Amygdala (tissue), 56 donors: ENCODE data around the gene NELFCD.
"Not testable (repeated sequence)": the region's sequence is repeated elsewhere in the genome, so short reads cannot be mapped to it uniquely, and the experiment has no call there.

Experiments
- DNase-seq, 56 donors: peaks; one replicate each; lab custom pipeline; 2025; lab: John Stamatoyannopoulos, UW

NELFCD gene

GRCh38 chr20:59020938-59021551 is 40.0 kb downstream of the NELFCD start:
- no peak for DNase-seq

GRCh38 chr20:59022754-59023153 is 41.7 kb downstream of the NELFCD start:
- DNase-seq: no peak

- no peak for DNase-seq
Measured at GRCh38 chr20:59023616-59024015, 42.6 kb downstream of the NELFCD start.

- no peak for DNase-seq
Measured at GRCh38 chr20:59024111-59024530, 43.1 kb downstream of the NELFCD start.

- DNase-seq: no peak
Measured at GRCh38 chr20:59025086-59025485, 44.0 kb downstream of the NELFCD start.

- no peak for DNase-seq
Measured at GRCh38 chr20:59025511-59025910, 44.5 kb downstream of the NELFCD start.

GRCh38 chr20:59026904-59027740 is 46.1 kb downstream of the NELFCD start:
- DNase-seq: no peak

GRCh38 chr20:59027741-59028320 is 46.8 kb downstream of the NELFCD start:
- DNase-seq: no peak

- no peak for DNase-seq
Measured at GRCh38 chr20:59028812-59029211, 47.8 kb downstream of the NELFCD start.

- DNase-seq: no peak
Measured at GRCh38 chr20:59030911-59031563, 50.0 kb downstream of the NELFCD start.

GRCh38 chr20:59031564-59032022 is 50.5 kb downstream of the NELFCD start:
- DNase-seq: no peak

- peak; percentile 70 to 98 (median 93) for DNase-seq
Measured at GRCh38 chr20:59032023-59032712, 51.1 kb downstream of the NELFCD start, which contains the start of gene ATP5F1E. ATP5F1E (minus strand) TSS chr20:59032335; CDS start chr20:59032251, 84 bp downstream.

- DNase-seq: peak in 3 of 56 donors; percentile 46 to 71 (median 66)
Measured at GRCh38 chr20:59032713-59033059, 51.6 kb downstream of the NELFCD start.

- no peak for DNase-seq
Measured at GRCh38 chr20:59033093-59033492, 52.0 kb downstream of the NELFCD start.

GRCh38 chr20:59033616-59034165 is 52.6 kb downstream of the NELFCD start:
- no peak for DNase-seq

GRCh38 chr20:59035381-59035780 is 54.3 kb downstream of the NELFCD start:
- no peak for DNase-seq

- DNase-seq: no peak
Measured at GRCh38 chr20:59037386-59037785, 56.3 kb downstream of the NELFCD start.

- no peak for DNase-seq
Measured at GRCh38 chr20:59039233-59039632, 58.2 kb downstream of the NELFCD start.

- no peak for DNase-seq
Measured at GRCh38 chr20:59040667-59041066, 59.6 kb downstream of the NELFCD start.

GRCh38 chr20:59041487-59041886 is 60.4 kb downstream of the NELFCD start:
- DNase-seq: not testable (repeated sequence)
